Hepatocyte (in vitro differentiated cells): Measurements from ENCODE around the gene C9orf43.

ENCODE experiments used
- EZH2 ChIP-seq: fragments of 200-600 bp; sonication (generic); IDR thresholded peaks from 2 replicates; pipeline ENCODE4 v1.6.1; 2016; ENCODE audit warnings: antibody characterized with exemption, mild to moderate bottlenecking, borderline replicate concordance
- EZH2phosphoT487 ChIP-seq: fragments of 200-600 bp; sonication (generic); IDR thresholded peaks from one replicate; pipeline ENCODE4 v1.6.1; 2018; ENCODE audit warnings: antibody characterized with exemption, mild to moderate bottlenecking, low read depth, moderate library complexity; ENCODE audit not compliant: unreplicated experiment, severe bottlenecking
- TF ChIP-seq, protein P1 (sequence below): fragments of 200-600 bp; sonication (generic); IDR thresholded peaks from 2 replicates; pipeline ENCODE4 v1.5.1; 2016; ENCODE audit warnings: antibody characterized with exemption, mild to moderate bottlenecking; ENCODE audit not compliant: poor library complexity

DNA sequence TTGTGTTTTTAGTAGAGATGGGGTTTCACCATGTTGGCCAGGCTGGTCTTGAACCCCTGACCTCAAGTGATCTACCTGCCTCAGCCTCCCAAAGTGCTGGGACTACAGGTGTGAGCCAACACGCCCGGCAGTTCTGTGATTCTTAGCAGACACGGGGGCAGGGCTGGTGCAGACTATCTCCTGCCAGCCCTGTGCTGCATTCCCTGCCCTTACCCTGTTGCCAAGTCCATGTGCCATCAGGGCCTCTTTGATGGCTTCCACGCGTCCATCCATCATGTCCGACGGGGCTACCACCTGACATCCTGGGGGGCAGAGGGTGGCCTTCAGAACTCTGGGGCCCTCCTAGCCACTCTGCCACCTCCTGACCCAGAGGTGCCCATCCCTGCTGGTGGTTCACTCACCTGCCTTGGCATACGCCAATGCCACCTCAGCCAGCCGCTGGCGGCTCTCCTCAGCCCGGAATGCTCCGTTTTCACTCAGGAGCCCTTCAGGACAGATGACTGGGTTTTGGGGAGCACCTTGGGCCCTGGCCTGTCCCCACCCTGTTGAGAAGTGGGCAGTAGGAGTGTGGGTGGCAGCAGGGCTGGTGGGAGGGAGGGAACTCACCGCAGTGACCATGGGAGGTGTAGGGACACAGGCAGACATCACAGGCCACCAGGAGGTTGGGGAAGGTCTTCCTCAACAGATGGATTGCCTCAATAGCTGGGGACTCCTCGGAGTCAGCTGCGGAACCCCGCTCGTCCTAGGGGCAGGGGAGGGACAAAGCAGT is 20.2 kb upstream of the C9orf43 start:
- TF ChIP-seq, protein P1, sequence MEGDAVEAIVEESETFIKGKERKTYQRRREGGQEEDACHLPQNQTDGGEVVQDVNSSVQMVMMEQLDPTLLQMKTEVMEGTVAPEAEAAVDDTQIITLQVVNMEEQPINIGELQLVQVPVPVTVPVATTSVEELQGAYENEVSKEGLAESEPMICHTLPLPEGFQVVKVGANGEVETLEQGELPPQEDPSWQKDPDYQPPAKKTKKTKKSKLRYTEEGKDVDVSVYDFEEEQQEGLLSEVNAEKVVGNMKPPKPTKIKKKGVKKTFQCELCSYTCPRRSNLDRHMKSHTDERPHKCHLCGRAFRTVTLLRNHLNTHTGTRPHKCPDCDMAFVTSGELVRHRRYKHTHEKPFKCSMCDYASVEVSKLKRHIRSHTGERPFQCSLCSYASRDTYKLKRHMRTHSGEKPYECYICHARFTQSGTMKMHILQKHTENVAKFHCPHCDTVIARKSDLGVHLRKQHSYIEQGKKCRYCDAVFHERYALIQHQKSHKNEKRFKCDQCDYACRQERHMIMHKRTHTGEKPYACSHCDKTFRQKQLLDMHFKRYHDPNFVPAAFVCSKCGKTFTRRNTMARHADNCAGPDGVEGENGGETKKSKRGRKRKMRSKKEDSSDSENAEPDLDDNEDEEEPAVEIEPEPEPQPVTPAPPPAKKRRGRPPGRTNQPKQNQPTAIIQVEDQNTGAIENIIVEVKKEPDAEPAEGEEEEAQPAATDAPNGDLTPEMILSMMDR: no peak
- TF ChIP-seq EZH2 (no peak), EZH2phosphoT487 (no peak)
